NB4 (cell line): Measurements from ENCODE around the gene ZNF697.
"Not testable (repeated sequence)": the region's sequence is repeated elsewhere in the genome, so short reads cannot be mapped to it uniquely, and the experiment has no call there.

ENCODE experiments used
- DNase-seq: peaks from one replicate; pipeline ENCODE4 v3.0.0; 2010; ENCODE audit warnings: low read depth
- H3K4me3 ChIP-seq: one replicate; pipeline ENCODE4 v1.5.1; 2011; ENCODE audit warnings: mild to moderate bottlenecking, low read depth, low read length, moderate library complexity
- MAX ChIP-seq: IDR thresholded peaks from 2 replicates; pipeline ENCODE4 v1.6.1; 2011; ENCODE audit warnings: low read depth, low read length
- MYC ChIP-seq: IDR thresholded peaks from 2 replicates; pipeline ENCODE4 v1.6.1; 2011; ENCODE audit warnings: low read depth, low read length
- POLR2A ChIP-seq: IDR thresholded peaks from 2 replicates; pipeline ENCODE4 v1.6.1; 2011; ENCODE audit warnings: mild to moderate bottlenecking; ENCODE audit not compliant: insufficient read length; ENCODE audit errors: extremely low read depth
- TF ChIP-seq, protein P1 (sequence below): IDR thresholded peaks from one replicate; pipeline ENCODE4 v1.5.1; 2012; ENCODE audit warnings: low read depth, low read length

The ZNF697 gene

GRCh38 chr1:119606394-119606793, 41.7 kb downstream of the ZNF697 start:
- no peak for TF ChIP-seq POLR2A
- no peak for TF ChIP-seq MAX
- no peak overlapping the region for H3K4me3 ChIP-seq
- DNase-seq: no peak

GRCh38 chr1:119605686-119606085, 42.4 kb downstream of the ZNF697 start:
- no peak for DNase-seq
- H3K4me3 ChIP-seq: no peak overlapping the region
- TF ChIP-seq POLR2A (no peak), MYC (no peak), MAX (no peak)
- TF ChIP-seq, protein P1, sequence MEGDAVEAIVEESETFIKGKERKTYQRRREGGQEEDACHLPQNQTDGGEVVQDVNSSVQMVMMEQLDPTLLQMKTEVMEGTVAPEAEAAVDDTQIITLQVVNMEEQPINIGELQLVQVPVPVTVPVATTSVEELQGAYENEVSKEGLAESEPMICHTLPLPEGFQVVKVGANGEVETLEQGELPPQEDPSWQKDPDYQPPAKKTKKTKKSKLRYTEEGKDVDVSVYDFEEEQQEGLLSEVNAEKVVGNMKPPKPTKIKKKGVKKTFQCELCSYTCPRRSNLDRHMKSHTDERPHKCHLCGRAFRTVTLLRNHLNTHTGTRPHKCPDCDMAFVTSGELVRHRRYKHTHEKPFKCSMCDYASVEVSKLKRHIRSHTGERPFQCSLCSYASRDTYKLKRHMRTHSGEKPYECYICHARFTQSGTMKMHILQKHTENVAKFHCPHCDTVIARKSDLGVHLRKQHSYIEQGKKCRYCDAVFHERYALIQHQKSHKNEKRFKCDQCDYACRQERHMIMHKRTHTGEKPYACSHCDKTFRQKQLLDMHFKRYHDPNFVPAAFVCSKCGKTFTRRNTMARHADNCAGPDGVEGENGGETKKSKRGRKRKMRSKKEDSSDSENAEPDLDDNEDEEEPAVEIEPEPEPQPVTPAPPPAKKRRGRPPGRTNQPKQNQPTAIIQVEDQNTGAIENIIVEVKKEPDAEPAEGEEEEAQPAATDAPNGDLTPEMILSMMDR: no peak

DNA sequence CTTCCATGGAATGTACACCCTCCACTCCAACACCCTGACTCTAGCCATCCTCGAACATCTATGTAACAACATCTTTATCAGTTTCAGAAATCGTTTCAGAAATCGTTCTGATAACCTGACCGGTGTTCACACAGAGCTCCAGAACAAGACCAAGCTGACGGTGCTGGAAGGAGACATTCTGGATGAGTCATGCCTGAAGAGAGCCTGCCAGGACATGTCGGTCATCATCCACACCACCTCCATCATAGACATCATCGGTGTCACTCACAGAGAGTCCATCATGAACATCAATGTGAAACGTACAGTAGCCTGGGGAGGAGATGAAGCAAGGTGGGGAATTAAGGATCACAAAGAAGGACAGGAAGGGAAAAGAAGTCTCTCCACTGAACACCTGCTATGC, 43.0 kb downstream of the ZNF697 start:
- not testable (repeated sequence) for DNase-seq, H3K4me3 ChIP-seq

- H3K4me3 ChIP-seq: no peak overlapping the region
- TF ChIP-seq POLR2A (no peak), MAX (no peak), MYC (no peak)
- TF ChIP-seq, protein P1: no peak
- no peak for DNase-seq
Observed at GRCh38 chr1:119603695-119604094, 44.4 kb downstream of the ZNF697 start.

DNA sequence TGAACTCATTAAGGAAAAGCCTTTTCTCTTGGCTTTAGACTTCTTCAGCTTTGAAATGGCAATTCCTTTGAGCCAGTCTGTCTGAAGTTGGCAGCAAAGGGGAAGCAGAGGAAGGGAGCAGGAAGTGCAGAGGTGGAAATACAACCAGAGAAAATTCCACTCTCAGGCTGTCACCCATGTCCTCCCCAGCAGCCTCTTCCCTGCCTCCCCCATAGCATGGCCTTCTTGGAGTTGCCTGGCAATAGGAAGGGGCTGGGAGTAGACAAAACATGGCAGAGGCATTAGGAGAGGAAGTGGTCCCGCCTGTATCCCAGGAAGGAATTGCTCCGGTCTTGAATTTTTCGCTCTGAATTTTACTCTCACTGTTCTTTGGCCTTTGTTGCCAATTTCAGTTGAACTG, 44.8 kb downstream of the ZNF697 start:
- not testable (repeated sequence) for H3K4me3 ChIP-seq, DNase-seq

DNA sequence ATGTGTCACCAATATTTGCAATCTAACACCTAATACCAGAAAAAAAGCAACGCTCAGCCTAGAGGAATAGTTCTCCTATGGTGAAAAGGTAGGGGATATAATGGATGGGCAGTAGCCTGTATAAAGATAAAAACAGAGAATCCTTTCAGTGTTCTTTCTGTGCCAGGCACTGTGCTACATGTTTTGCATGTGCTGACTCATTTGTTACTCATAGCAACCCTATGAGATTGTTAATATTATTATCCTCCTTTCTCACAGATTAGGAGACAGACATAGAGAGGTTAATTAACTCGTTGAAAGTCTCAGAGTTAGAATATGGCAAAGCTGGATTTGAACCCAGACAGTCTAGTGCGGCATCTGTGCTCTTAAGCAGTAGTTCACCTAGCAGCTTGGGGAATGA, 45.3 kb downstream of the ZNF697 start:
- DNase-seq, H3K4me3 ChIP-seq: not testable (repeated sequence)

GRCh38 chr1:119602169-119602568, 45.9 kb downstream of the ZNF697 start:
- TF ChIP-seq, protein P1: no peak
- TF ChIP-seq POLR2A (no peak), MAX (no peak), MYC (no peak)
- DNase-seq: no peak
- H3K4me3 ChIP-seq: no peak overlapping the region

DNA sequence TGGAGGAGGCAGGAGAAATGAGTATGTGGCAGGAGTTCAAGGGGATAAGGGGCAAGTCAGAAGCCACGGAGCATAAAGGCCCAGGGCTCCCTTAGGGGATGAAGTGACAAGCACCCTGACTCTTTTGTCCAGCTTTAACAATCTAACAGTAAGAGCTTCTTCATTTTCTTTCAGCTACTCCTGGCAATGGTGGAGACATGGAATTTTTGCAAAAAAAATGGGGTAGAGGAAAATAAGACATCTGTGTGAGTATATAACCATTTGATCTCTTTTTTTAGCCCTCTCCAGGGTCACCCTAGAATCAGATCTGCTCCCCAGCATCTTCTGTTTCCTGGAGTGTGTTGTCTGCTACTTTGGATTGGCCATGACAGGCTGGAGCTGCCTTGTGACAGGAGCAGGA, 47.1 kb downstream of the ZNF697 start:
- H3K4me3 ChIP-seq: no peak overlapping the region
- no peak for TF ChIP-seq POLR2A
- TF ChIP-seq MYC: no peak
- TF ChIP-seq MAX: no peak
- TF ChIP-seq, protein P1: no peak
- no peak for DNase-seq
